ENCODE measurements around the gene L3MBTL4. TPM values are rescaled to one million over a fixed set of nuclear protein-coding genes. Genes with fewer than 3 reads are reported as not detected.

L3MBTL4 gene
- total RNA-seq, 1 donor from 2014 or later: under 0.01 TPM

GRCh38 chr18:6255886-6256285 is 158.8 kb downstream of the L3MBTL4 start:
- FAIRE-seq: no peak
- Histone ChIP-seq H3K36me3 (ENCODE audit: control insufficient read depth, insufficient read depth, low read length) (no peaks in the 10 kb centered on the region), H3K27me3 (ENCODE audit: control insufficient read depth, insufficient read depth, low read length) (no peaks in the 10 kb centered on the region), H3K4me3 (ENCODE audit: low read depth, low read length) (no peak overlapping the region)
- no peak for DNase-seq (ENCODE audit: low read depth)
- TF ChIP-seq, protein P1, sequence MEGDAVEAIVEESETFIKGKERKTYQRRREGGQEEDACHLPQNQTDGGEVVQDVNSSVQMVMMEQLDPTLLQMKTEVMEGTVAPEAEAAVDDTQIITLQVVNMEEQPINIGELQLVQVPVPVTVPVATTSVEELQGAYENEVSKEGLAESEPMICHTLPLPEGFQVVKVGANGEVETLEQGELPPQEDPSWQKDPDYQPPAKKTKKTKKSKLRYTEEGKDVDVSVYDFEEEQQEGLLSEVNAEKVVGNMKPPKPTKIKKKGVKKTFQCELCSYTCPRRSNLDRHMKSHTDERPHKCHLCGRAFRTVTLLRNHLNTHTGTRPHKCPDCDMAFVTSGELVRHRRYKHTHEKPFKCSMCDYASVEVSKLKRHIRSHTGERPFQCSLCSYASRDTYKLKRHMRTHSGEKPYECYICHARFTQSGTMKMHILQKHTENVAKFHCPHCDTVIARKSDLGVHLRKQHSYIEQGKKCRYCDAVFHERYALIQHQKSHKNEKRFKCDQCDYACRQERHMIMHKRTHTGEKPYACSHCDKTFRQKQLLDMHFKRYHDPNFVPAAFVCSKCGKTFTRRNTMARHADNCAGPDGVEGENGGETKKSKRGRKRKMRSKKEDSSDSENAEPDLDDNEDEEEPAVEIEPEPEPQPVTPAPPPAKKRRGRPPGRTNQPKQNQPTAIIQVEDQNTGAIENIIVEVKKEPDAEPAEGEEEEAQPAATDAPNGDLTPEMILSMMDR (IDR thresholded peaks at IDR 0.05; ENCODE audit: insufficient read depth, low read length, severe bottlenecking): no peak

GRCh38 chr18:6255116-6255705 is 159.5 kb downstream of the L3MBTL4 start:
- DNase-seq (ENCODE audit: low read depth) (no peak), FAIRE-seq (no peak)
- TF ChIP-seq, protein P1 (IDR thresholded peaks at IDR 0.05; ENCODE audit: insufficient read depth, low read length, severe bottlenecking): no peak
- no peak overlapping the region for H3K4me3 ChIP-seq (ENCODE audit: low read depth, low read length)
- no peaks in the 10 kb centered on the region for H3K36me3 ChIP-seq (ENCODE audit: control insufficient read depth, insufficient read depth, low read length)
- H3K27me3 ChIP-seq (ENCODE audit: control insufficient read depth, insufficient read depth, low read length): no peaks in the 10 kb centered on the region

DNA sequence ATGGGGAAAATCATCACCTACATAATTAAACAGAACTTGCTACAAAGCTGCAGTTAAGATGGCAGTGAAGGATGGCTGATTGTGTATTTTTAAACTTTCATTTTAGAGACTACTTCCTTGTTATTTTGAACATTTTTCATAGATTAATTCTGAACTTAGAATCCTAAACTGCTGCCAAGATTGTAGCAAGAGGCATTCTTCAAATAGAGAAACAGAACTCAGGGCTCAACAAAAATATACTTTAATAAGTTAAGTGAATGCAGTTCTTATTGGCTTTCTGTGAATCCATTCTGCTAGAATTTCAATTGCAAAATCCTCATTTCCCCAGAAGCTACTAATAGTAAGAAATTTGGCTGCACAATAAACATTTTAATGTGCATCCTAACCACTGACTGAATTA is 160.3 kb downstream of the L3MBTL4 start:
- TF ChIP-seq, protein P1 (IDR thresholded peaks at IDR 0.05; ENCODE audit: insufficient read depth, low read length, severe bottlenecking): no peak
- DNase-seq (ENCODE audit: low read depth): no peak
- Histone ChIP-seq H3K36me3 (ENCODE audit: control insufficient read depth, insufficient read depth, low read length) (no peaks in the 10 kb centered on the region), H3K4me3 (ENCODE audit: low read depth, low read length) (no peak overlapping the region), H3K27me3 (ENCODE audit: control insufficient read depth, insufficient read depth, low read length) (no peaks in the 10 kb centered on the region)
- no peak for FAIRE-seq

- TF ChIP-seq, protein P1 (IDR thresholded peaks at IDR 0.05; ENCODE audit: insufficient read depth, low read length, severe bottlenecking): no peak
- no peak for DNase-seq (ENCODE audit: low read depth)
- no peak for FAIRE-seq
These were observed 163.6 kb downstream of the L3MBTL4 start for GRCh38 chr18:6251084-6251483.

DNA sequence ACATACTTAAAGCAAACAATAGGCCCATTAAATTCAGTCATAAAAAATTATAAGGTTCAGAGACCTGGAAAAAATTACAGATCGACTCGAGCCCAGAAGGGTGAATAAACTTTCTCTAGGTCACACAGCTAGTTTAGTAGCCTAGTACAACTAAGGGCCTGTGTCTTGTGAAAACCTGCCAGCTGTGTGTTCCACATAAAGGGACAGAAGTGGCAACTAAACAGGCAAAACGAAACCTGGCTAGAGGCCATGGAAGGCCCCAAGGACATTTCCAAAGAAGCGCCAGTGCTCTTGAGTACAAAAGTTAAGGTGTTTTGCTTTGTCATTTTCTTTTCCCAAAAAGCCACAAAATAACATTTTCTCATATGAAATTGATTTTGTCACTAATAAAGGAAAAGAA is 164.9 kb downstream of the L3MBTL4 start:
- no peak for FAIRE-seq
- DNase-seq (ENCODE audit: low read depth): no peak
- Histone ChIP-seq H3K4me3 (ENCODE audit: low read depth, low read length) (no peak overlapping the region), H3K27me3 (ENCODE audit: control insufficient read depth, insufficient read depth, low read length) (no peaks in the 10 kb centered on the region), H3K36me3 (ENCODE audit: control insufficient read depth, insufficient read depth, low read length) (no peaks in the 10 kb centered on the region)
- TF ChIP-seq, protein P1 (IDR thresholded peaks at IDR 0.05; ENCODE audit: insufficient read depth, low read length, severe bottlenecking): no peak

More at GRCh38 chr18:6251084-6251483, 163.6 kb downstream of the L3MBTL4 start:
- no peaks in the 10 kb centered on the region for H3K36me3 ChIP-seq (ENCODE audit: control insufficient read depth, insufficient read depth, low read length)
- no peak overlapping the region for H3K4me3 ChIP-seq (ENCODE audit: low read depth, low read length)
- no peaks in the 10 kb centered on the region for H3K27me3 ChIP-seq (ENCODE audit: control insufficient read depth, insufficient read depth, low read length)

DNA sequence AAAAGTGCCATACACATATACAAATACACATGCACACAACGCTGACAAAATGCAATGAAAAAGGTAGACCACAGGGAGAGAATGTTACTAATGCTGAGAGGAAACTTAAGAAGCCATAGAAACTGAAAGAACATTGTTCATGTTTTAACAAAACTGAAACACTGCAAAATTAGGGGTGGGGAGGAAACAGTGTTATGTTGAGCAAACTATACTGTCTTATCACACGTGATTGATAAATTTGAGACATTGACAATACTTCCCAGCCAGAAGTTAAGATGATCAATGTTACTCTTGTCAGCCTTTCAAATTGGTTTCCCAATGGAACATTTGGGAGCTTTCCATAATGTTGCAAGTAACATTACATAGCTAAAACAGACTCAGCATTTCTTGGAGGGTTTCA is 165.5 kb downstream of the L3MBTL4 start:
- Histone ChIP-seq H3K4me3 (ENCODE audit: low read depth, low read length) (no peak overlapping the region), H3K27me3 (ENCODE audit: control insufficient read depth, insufficient read depth, low read length) (no peaks in the 10 kb centered on the region), H3K36me3 (ENCODE audit: control insufficient read depth, insufficient read depth, low read length) (no peaks in the 10 kb centered on the region)
- DNase-seq (ENCODE audit: low read depth): no peak
- TF ChIP-seq, protein P1 (IDR thresholded peaks at IDR 0.05; ENCODE audit: insufficient read depth, low read length, severe bottlenecking): no peak
- no peak for FAIRE-seq
